Dermis microvascular lymphatic vessel endothelial cell (primary cell): ENCODE data around the gene SH3RF3. TPM values are rescaled to one million over a fixed set of nuclear protein-coding genes. Genes with fewer than 3 reads are reported as not detected.

ENCODE experiments used
- DNase-seq, 2 donors: peaks; one replicate each; pipeline versions ENCODE4 v3.0.0 to v3.0.0-alpha.2; 2010; ENCODE audit warnings: low read depth in 2 of 2
- total RNA-seq: library from RNA; depleted of rRNA; stranded (reverse); fragments of >200 nt; gene quantifications from 2 replicates; pipeline ENCODE4 v1.2.1, GENCODE V29; 2014

The SH3RF3 gene
- total RNA-seq, 1 donor from 2014 or later: 4.5 TPM

GRCh38 chr2:109466674-109467575, 337.9 kb downstream of the SH3RF3 start:
- DNase-seq: peak in 1 of 2 donors; percentile 43

GRCh38 chr2:109467701-109468100, 338.7 kb downstream of the SH3RF3 start:
- DNase-seq: no peak

GRCh38 chr2:109468893-109469292, 339.9 kb downstream of the SH3RF3 start:
- DNase-seq: no peak

GRCh38 chr2:109471658-109472057, 342.7 kb downstream of the SH3RF3 start:
- DNase-seq: peak in 1 of 2 donors; percentile 9

GRCh38 chr2:109472331-109472959, 343.4 kb downstream of the SH3RF3 start:
- peak; percentile 71 to 83 for DNase-seq

- peak in 1 of 2 donors; percentile 30 for DNase-seq
These were observed 344.0 kb downstream of the SH3RF3 start for GRCh38 chr2:109472974-109473373.

GRCh38 chr2:109473616-109474318, 344.8 kb downstream of the SH3RF3 start:
- DNase-seq: no peak

GRCh38 chr2:109474319-109474825, 345.4 kb downstream of the SH3RF3 start:
- DNase-seq: no peak

GRCh38 chr2:109475531-109476210, 346.7 kb downstream of the SH3RF3 start:
- DNase-seq: no peak

- DNase-seq: no peak
These were observed 347.8 kb downstream of the SH3RF3 start for GRCh38 chr2:109476641-109477441.

GRCh38 chr2:109478906-109479493, 350.0 kb downstream of the SH3RF3 start:
- DNase-seq: no peak

- DNase-seq: no peak
These were observed 350.8 kb downstream of the SH3RF3 start for GRCh38 chr2:109479804-109480203.

- DNase-seq: no peak
These were observed 351.6 kb downstream of the SH3RF3 start for GRCh38 chr2:109480486-109481195.

- no peak for DNase-seq
These were observed 352.2 kb downstream of the SH3RF3 start for GRCh38 chr2:109481196-109481555.

- no peak for DNase-seq
These were observed 352.6 kb downstream of the SH3RF3 start for GRCh38 chr2:109481599-109481998.

GRCh38 chr2:109482361-109482861, 353.4 kb downstream of the SH3RF3 start:
- DNase-seq: peak in 1 of 2 donors; percentile 80

- DNase-seq: peak in 1 of 2 donors; percentile 35
These were observed 357.9 kb downstream of the SH3RF3 start for GRCh38 chr2:109486711-109487535.

- DNase-seq: no peak
These were observed 358.5 kb downstream of the SH3RF3 start for GRCh38 chr2:109487536-109487869.
